T follicular helper cell (primary cell): ENCODE measurements around the gene MRPS2.

ENCODE experiments used
- DNase-seq: peaks from one replicate; pipeline ENCODE4 v3.0.0-alpha.2; 2020; ENCODE audit warnings: low read depth

The MRPS2 gene

DNA sequence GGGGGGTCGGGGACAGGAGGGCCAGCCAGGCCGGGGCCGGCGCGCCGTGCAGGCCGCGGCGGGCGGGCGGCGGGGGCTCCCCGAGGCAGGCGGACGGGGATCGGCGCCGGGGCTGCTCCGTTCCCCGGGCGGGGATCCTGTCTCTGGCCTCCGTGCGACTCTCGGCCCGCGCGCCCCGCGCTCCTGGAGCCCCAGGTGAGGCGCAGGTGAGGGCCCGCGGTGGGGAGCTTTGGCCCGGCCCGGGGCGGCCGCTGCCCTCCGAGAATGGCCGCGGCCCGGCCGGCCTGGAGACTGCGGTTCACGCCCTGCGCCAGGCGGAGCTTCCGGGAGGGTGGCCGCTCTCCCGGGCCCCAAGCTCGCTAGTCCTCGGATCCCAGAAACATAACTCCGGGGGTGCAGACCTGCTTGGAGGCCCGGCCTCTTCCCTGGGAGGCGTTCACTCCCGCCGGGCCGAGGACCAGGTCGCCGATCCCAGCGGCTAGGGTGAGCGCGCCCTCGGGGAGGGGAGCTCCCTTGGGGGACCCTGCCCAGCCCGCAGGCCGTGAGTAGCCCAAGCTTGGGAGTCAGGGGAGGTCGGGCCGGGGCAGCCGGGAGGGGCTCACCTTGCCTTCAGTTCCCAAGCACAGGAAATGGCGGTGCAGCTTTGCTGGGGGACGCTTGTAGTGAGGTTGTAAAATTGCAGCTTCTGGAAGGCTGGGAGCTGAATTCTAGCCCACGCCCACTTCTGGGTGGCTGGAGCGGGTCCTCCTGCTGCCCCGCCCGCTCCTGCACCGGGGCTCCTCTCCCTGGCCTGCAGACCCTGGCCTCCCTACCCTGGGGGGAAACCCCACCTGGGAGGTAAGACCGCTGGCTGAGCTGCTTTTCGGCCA lies 20.2 kb upstream of the MRPS2 start:
- DNase-seq = no peak

DNA sequence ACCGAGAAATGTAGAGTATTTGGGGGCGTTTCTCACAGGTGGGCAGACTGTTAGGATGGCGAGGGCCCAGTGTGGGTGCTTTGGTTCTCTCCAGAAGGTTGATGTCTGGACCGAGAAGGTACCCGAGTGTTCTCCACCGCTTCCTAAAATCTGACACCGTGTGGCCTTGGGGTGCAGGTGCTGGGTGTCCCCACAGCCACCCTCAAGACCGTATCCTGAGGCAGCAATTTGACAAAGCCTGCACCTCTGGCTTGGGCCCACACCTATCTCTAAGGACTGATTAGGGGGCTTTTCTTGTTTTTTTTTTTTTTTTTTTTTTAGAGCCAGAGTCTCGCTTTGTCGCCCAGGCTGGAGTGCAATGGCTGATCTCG lies 19.6 kb upstream of the MRPS2 start:
- no peak for DNase-seq

DNA sequence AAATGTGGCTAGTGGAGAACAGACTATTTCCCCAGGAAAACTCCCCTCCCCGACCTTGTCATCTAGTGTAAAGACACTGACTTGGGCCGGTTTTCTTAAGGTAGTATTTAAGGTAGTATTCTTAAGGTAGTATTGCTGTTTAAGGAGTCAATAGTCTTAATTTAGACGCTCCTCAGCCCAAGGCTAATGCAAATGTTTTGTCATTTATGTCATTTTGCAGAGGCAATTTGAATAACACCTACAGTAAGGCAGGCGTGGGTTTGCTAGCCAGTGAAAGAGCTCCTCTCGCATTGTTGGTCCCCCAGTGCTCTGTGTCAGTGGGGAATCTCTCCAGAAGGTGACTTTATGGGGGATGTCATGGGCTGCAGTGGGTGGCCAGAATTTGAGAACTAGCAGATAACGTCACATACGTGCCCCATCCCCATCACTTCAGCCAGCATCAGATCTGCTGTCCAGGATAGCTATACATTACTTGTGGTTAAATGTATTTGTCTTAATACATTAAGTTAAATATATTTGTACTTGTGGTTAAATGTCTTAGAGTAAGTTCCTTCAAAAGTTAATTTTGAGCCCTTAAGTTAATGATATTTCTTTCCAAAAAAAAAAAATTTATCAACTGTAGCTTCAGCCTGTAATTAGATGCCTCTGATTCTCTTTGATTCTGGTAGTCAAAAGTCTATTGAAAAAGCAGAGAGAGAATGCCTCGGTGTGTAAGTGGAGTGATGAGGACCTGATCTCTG lies 18.3 kb upstream of the MRPS2 start:
- no peak for DNase-seq

DNA sequence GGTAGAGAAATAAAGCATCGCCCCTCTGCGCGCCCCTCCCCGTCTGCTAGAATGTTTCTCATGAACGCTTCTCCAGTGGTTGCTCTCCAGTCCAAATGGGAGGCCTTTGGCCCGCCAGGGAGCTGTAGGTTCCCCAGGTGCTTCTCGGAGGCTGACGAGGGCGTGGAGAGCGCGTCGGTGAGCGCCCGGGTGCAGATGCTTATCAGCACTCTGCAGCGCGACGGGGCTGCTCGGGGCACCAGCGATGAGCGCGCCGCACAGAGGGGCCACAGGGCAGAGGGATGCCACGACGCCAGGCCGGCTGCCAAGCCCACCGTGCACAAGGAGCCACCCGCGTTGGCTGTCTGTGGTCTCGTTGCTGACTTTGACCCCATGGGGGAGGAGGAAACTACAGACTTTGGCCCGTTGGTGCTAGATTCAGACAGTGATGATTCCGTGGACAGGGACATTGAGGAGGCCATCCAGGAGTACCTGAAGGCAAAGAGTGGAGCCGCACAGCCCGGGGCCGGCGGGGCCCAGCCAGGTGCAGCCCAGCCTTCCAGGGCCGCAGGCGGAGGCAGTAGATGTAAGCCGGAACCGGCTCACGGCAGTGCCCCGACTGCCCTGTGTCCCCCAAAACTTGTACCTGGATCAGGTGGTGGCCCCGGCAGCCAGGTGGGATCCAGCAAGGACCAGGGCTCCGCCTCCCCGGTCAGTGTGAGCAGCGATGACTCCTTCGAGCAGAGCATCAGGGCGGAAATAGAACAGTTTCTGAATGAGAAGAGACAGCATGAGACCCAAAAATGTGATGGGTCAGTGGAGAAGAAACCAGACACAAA lies 15.8 kb upstream of the MRPS2 start:
- DNase-seq = no peak

GRCh38 chr9:135485385-135485784 lies 15.1 kb upstream of the MRPS2 start:
- no peak for DNase-seq

DNA sequence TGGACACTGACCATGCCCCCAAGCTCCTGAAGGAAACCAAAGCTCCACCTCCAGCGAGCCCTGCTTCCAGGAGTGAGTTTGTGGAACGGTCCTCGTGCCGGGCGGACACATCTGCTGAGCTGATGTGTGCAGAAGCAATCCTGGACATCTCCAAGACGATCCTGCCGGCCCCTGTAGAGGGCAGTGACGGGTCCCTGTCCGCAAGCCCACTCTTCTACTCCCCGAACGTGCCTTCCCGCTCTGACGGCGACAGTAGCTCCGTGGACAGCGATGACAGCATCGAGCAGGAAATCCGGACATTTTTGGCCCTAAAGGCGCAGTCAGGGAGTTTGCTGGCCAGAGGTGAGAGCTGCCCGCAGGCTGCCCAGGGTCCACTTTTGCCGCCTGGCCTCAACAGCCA lies 14.7 kb upstream of the MRPS2 start:
- no peak for DNase-seq

- DNase-seq = no peak
Observed at GRCh38 chr9:135486267-135487065, 14.0 kb upstream of the MRPS2 start.

GRCh38 chr9:135487281-135488012 lies 13.0 kb upstream of the MRPS2 start:
- no peak for DNase-seq

DNA sequence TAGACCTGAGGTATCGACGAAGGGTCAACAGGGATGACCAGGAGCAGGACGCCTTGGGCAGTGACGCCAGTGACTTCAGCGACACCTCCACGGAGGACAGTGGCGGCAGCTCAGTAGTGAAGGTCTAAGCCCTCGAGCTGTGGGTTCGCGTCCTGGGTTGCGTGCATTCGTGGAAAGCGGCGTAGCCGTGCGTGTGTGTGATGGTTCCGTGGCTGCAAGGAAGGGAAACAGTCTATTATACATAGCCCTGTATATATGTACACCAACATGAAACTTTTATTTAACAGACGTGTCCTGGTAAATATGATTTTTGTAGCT lies 12.5 kb upstream of the MRPS2 start:
- no peak for DNase-seq

DNA sequence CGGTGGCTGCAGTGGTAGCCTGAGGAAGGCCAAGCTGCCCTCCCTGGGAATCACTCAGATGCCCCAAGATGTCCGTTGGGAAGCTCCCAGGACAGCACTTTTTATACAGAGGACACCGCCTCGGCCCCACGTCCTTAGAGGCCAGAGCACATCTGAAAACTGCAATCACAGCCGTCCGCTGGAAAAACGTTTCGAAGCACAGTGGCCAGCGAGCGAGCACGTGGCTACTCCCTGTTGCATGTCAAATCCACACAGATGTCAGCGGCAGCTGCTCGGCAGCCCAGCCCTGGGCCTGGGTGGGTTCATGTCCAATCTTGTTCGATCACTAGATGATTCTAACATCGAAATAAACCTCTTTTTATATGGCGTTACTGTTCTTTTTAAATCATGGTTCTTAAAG lies 12.0 kb upstream of the MRPS2 start:
- DNase-seq = no peak

- DNase-seq = no peak
Observed at GRCh38 chr9:135489188-135489906, 11.1 kb upstream of the MRPS2 start.

- DNase-seq = no peak
Observed at GRCh38 chr9:135490166-135490870, 10.2 kb upstream of the MRPS2 start.

DNA sequence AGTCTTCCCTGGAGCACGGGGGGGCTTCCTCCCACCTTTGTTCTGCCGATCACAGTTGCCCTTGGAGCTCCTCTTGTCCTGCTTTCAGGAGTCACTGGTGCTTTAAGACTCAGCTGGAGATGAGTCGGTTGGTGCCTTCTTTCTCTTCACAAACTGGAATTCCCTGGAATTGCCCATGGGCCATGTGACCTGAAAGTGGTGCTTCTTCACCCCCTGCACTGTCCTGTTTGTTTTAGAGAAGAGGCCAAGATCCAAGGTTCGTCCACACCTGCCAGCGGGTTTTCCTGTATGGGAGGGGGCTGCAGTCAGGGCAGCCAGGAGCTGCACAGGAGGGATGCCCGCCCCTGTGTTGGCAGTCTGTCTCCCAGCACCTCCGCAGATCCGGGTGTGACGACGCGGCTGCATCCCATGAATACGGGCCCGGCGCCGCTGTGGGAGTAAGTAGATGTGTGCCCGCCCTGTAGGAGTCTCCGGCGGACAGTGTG lies 9.5 kb upstream of the MRPS2 start:
- DNase-seq = no peak

DNA sequence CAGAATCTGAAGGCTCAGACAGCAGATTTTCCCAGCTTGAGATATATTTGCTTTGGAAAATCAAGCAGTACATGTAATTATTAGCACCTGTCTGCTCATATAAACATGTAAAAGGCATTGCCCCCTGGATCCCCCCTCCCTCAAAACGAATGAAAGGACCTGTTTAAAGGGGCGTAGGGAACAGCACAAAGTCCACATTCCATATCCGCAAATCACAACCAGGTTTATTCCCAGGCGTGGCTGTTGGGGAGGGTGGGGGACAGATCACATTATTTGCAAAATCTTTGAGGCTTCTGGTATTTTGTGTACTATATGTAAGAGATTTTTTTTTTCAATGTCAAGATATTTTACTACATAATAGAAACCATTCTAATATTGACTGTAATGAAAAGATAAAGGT lies 8.7 kb upstream of the MRPS2 start:
- DNase-seq = no peak

DNA sequence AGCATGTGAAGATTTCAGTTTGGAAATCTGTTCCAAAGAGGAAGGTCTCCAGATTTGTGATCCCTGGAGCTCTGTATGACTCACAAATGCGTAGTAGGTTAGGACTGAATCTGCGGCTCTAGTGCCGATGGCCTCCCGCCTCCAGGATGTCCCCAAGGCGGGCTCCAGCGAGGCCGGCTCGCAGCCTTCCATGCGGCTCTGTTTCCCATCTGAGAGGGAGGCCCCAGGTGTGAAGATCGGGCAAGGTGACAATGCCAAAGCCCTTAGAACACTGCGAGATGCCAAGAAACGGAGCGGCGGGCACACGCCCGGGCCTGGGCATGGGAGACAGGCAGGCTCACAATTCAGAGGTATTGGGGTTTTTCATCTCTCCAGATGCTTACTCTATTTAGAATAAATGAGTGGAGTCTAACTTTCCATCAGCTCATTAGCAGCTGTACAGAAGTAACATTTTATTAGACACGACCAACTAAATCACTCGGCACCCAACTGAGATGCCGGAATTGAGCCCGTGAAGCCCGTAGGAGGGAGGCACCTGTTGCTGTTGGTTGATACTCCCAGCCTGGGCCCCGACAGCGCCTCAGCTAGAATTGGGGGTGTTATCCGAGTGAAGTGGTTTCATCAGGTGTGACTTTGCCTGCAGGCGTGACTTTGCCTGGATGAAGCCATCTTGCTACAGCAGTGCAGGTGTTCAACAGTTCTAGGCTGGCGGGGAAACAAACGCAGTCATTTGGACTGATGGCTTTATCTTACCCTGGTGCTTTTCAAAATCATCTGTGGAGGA lies 7.4 kb upstream of the MRPS2 start:
- DNase-seq = no peak

GRCh38 chr9:135494791-135495559 lies 5.5 kb upstream of the MRPS2 start:
- DNase-seq = no peak

DNA sequence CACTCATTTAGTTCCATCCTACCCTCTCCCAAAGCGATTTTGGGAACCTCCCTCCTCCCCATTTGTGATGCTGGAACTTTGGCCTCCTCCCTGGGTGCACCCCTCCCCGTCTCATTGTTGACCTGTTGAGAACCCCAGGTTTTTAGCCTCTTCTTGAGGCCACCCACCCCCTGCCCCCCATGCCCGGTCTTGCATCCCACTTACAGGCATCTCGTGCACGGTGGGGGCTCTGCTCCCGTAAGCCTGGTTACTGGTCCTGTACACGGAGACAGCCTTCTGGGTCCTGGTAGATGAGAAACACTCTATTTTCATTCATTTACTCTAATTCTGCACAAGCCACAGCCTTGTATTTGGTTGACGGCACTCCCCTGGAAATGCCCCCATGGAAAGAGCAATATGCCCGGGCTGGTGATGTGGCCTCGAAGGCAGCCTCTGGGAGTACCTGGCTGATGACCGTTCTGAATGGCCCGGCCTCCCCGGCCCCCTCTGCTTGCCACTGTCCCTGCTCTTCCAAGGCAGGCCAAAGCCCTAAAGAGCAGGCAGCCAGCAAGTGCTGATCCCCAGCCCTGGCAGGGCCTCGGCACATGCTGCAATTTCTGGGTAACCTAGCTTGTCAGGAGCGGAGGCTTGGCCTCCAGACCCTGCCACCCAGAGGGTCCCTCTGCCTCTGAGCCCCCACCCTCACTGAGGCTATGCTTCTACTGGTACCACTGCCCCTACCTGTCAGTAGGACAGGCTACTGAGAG lies 1.9 kb upstream of the MRPS2 start:
- no peak for DNase-seq
